Vagina (tissue), 2 donors: ENCODE measurements around the gene ARHGEF16.

Experiments used
- CTCF ChIP-seq, 3 experiments: fragments of 450-650 bp in 2 of 3; fragments of 200-600 bp in 1 of 3; sonication (generic) in 1 of 3; IDR thresholded peaks; one replicate each; pipeline ENCODE4 v1.5.1; 2017 to 2019; ENCODE audit warnings: antibody characterized with exemption in 3 of 3, mild to moderate bottlenecking in 2 of 3, moderate library complexity in 2 of 3
- POLR2A ChIP-seq, 2 donors: fragments of 450-650 bp; IDR thresholded peaks; one replicate each; pipeline ENCODE4 v1.6.1; 2017; ENCODE audit warnings: antibody characterized with exemption in 2 of 2, mild to moderate bottlenecking in 2 of 2, moderate library complexity in 2 of 2
- POLR2AphosphoS5 ChIP-seq, 2 donors: sonication (generic); formaldehyde crosslinking; IDR thresholded peaks; one replicate each; pipeline ENCODE4 v1.9.0; 2017; ENCODE audit warnings: antibody characterized with exemption in 2 of 2, mild to moderate bottlenecking in 2 of 2, low read depth in 1 of 2; ENCODE audit not compliant: insufficient read depth in 1 of 2

GRCh38 chr1:3521426-3521825 is 67.0 kb downstream of the ARHGEF16 start:
- TF ChIP-seq CTCF (IDR thresholded peaks at IDR 0.05) (no peak), POLR2A (IDR thresholded peaks at IDR 0.05) (no peak), POLR2AphosphoS5 (IDR thresholded peaks at IDR 0.05; ENCODE audit: insufficient read depth in 1 of 2, low read depth in 1 of 2) (no peak)
